SH-SY5Y (cell line): Measurements from ENCODE around the gene MFF.

Source experiments
- GATA2 ChIP-seq: IDR thresholded peaks from 2 replicates; pipeline ENCODE4 v1.6.1; 2011; ENCODE audit warnings: mild to moderate bottlenecking, low read depth, low read length
- GATA3 ChIP-seq: IDR thresholded peaks from 2 replicates; pipeline ENCODE4 v1.6.1; 2011; ENCODE audit warnings: low read depth, mild to moderate bottlenecking, low read length, moderate library complexity

DNA sequence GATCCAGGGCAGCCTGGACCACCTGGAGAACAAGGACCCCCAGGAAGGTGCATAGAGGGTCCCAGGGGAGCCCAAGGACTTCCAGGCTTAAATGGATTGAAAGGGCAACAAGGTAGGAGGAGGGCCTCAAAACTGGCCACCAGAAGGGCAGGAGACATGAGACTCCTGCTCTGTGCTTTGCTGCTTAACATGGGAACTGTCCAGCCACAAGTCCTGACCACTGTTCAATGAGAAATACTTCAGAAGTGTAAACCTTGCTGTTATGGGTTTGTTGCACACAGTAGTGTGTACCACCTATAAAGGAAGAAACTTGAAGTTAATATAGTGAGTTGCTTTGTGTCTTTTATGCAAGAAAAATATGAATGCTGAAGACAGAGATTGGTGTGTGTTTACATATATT lies 44.2 kb upstream of the MFF start:
- no peak for TF ChIP-seq GATA2
- TF ChIP-seq GATA3 = no peak
